ENCODE results near the gene PRKAR1B. TPM values are rescaled to one million over a fixed set of nuclear protein-coding genes. Genes with fewer than 3 reads are reported as not detected.

PRKAR1B gene
- total RNA-seq, 1 experiment from 2014 or later = 14.1 TPM

GRCh38 chr7:572416-573268 is 154.4 kb downstream of the PRKAR1B start:
- no TSS peak for BruUV-seq (replicated peaks)

More at GRCh38 chr7:572416-573268, 154.4 kb downstream of the PRKAR1B start:
- RAD21 ChIA-PET (ENCODE audit: low non-redundant PET in 1 of 2, low total read pairs in 2 of 2, uncharacterized antibody in 2 of 2, unreplicated experiment in 2 of 2) = no interaction called here
- no peaks in the 10 kb centered on the region for H3K9me2 ChIP-seq (ENCODE audit: insufficient read depth)
- no peak overlapping the region for H3K27ac ChIP-seq (ENCODE audit: low read depth, low read length)
- H3K36me3 ChIP-seq (ENCODE audit: control insufficient read depth in 1 of 2, insufficient read depth in 2 of 2, low read length in 2 of 2) = no peaks in the 10 kb centered on the region
- no peaks in the 10 kb centered on the region for H3K4me1 ChIP-seq (ENCODE audit: control insufficient read depth in 1 of 2, insufficient read depth in 2 of 2, low read length in 2 of 2)
- no peaks in the 10 kb centered on the region for H3K9me3 ChIP-seq (ENCODE audit: control insufficient read depth in 1 of 2, insufficient read depth in 1 of 2, low read depth in 1 of 2, low read length in 2 of 2)
- H3K27me3 ChIP-seq (ENCODE audit: insufficient read depth, low read length) = no peaks in the 10 kb centered on the region
- CTCF ChIA-PET = no interaction called here
- no peaks in the 10 kb centered on the region for H3K79me2 ChIP-seq (ENCODE audit: insufficient read depth, low read length)
- no peak overlapping the region for H3K9ac ChIP-seq (ENCODE audit: low read length)
- TF ChIP-seq EZH2 (IDR thresholded peaks at IDR 0.05) = no peak
- TF ChIP-seq TCF7L2 (IDR thresholded peaks at IDR 0.05; ENCODE audit: borderline replicate concordance, extremely low read depth, insufficient read depth, insufficient read length) = no peak
- TF ChIP-seq SP1 (IDR thresholded peaks at IDR 0.05; ENCODE audit: low read depth) = no peak
- TF ChIP-seq SIN3A (IDR thresholded peaks at IDR 0.05; ENCODE audit: low read depth) = no peak
- TF ChIP-seq FOSL1 (IDR thresholded peaks at IDR 0.05; ENCODE audit: low read depth) = no peak
- no peak for TF ChIP-seq SRF (IDR thresholded peaks at IDR 0.05; ENCODE audit: low read depth)
- TF ChIP-seq ZNF274 (IDR thresholded peaks at IDR 0.05; ENCODE audit: low read depth, low read length) = no peak
- no peak for TF ChIP-seq RAD21 (IDR thresholded peaks at IDR 0.05; ENCODE audit: low read depth)
- no peak for TF ChIP-seq ATF3 (IDR thresholded peaks at IDR 0.05)
- no peak for TF ChIP-seq CTCF (IDR thresholded peaks at IDR 0.05 in 2 of 3, conservative IDR thresholded peaks at IDR 0.05 in 1 of 3; ENCODE audit: borderline replicate concordance in 1 of 3, insufficient read depth in 1 of 3, low read depth in 2 of 3, low read length in 2 of 3)
- TF ChIP-seq ELF1 (IDR thresholded peaks at IDR 0.05; ENCODE audit: borderline replicate concordance, low read depth) = no peak
- TF ChIP-seq CBX3 (IDR thresholded peaks at IDR 0.05; ENCODE audit: low read depth) = no peak
- no peak for TF ChIP-seq REST (IDR thresholded peaks at IDR 0.05; ENCODE audit: low read depth)
- H3K4me2 ChIP-seq (ENCODE audit: low read length) = no peak overlapping the region
- H3K4me3 ChIP-seq (replicated peaks in 1 of 2; ENCODE audit: low read depth in 1 of 2, low read length in 2 of 2) = no peak overlapping the region
- POLR2A ChIA-PET = no interaction called here
- H4K20me1 ChIP-seq (ENCODE audit: insufficient read depth) = no peaks in the 10 kb centered on the region
- no peak for DNase-seq (ENCODE audit: low read depth, low spot score)
- no peak overlapping the region for H2AFZ ChIP-seq (ENCODE audit: low read depth, low read length, poor library complexity, severe bottlenecking)
- intact Hi-C loops (cut with micrococcal nuclease) = no loop called here
- no peak for ATAC-seq

Measured in HCT116 (cell line).